HCT116 (cell line): ENCODE measurements around the gene ANKRD60. TPM values are rescaled to one million over a fixed set of nuclear protein-coding genes. Genes with fewer than 3 reads are reported as not detected.
A peak's percentile ranks its signal among the peaks of the same experiment; 100 is the strongest.

ENCODE experiments used
- ATAC-seq: fragments of 200-7000 bp; cut with Tn5 transposase; 2 replicates; pipeline ENCODE4 v1.9.1; 2020; ENCODE audit warnings: mild to moderate bottlenecking, moderate library complexity
- BruUV-seq: library from RNA; stranded (reverse); fragments of 400-500 nt; replicated peaks from 2 replicates; lab custom pipeline; 2021; lab: Mats Ljungman, UMichigan
- CTCF ChIA-PET: fragments of 300-600 bp; sonication (Branson Sonifier 250); formaldehyde crosslinking; loops from one replicate; lab custom pipeline; 2021; ENCODE audit warnings: antibody characterized with exemption; lab: Charles Lee
- POLR2A ChIA-PET: fragments of 300-600, 350-600 bp; sonication (Branson Sonifier 250); formaldehyde crosslinking; loops from one replicate; lab custom pipeline; 2021; ENCODE audit warnings: antibody characterized with exemption; lab: Charles Lee
- RAD21 ChIA-PET, 2 experiments: fragments of 300-600 bp; sonication (Branson Sonifier 250); formaldehyde crosslinking; loops; one replicate each; lab custom pipeline; 2023; ENCODE audit warnings: low total read pairs in 2 of 2; ENCODE audit not compliant: uncharacterized antibody in 2 of 2, unreplicated experiment in 2 of 2, low non-redundant PET in 1 of 2; lab: Charles Lee
- DNase-seq: peaks from one replicate; pipeline ENCODE4 v3.0.0-alpha.2; 2010; ENCODE audit warnings: low read depth, low spot score
- H2AFZ ChIP-seq: fragments of 200-600 bp; shearing (Covaris generic), sonication (generic); 2 replicates; pipeline ENCODE4 v1.6.1; 2017; ENCODE audit warnings: low read depth, mixed run types, mixed read lengths, antibody characterized with exemption, low read length; ENCODE audit not compliant: poor library complexity, severe bottlenecking
- H3K27ac ChIP-seq: 2 replicates; pipeline ENCODE4 v1.5.1; 2012; ENCODE audit warnings: low read depth, low read length
- H3K27me3 ChIP-seq: fragments of 200-600 bp; sonication (generic); 2 replicates; pipeline ENCODE4 v1.6.1; 2016; ENCODE audit warnings: mixed run types, low read length, mixed read lengths; ENCODE audit not compliant: insufficient read depth
- H3K36me3 ChIP-seq, 2 experiments: fragments of 200-500 bp in 1 of 2; fragments of 200-600 bp in 1 of 2; sonication (Bioruptor generic) in 1 of 2; sonication (generic) in 1 of 2; 2 replicates each; pipeline versions ENCODE4 v1.5.1 to v1.6.1; 2014 to 2016; ENCODE audit warnings: low read length in 2 of 2, inconsistent platforms in 1 of 2, mixed read lengths in 1 of 2, mixed run types in 1 of 2; ENCODE audit not compliant: insufficient read depth in 2 of 2, control insufficient read depth in 1 of 2
- H3K4me1 ChIP-seq, 2 experiments: fragments of 200-600 bp in 1 of 2; sonication (generic) in 1 of 2; 2 replicates each; pipeline versions ENCODE4 v1.5.1 to v1.6.1; 2012 to 2017; ENCODE audit warnings: low read length in 2 of 2, inconsistent platforms in 1 of 2, mild to moderate bottlenecking in 1 of 2, mixed read lengths in 1 of 2, mixed run types in 1 of 2, moderate library complexity in 1 of 2; ENCODE audit not compliant: insufficient read depth in 2 of 2, control insufficient read depth in 1 of 2
- H3K4me2 ChIP-seq: fragments of 200-600 bp; sonication (generic); 2 replicates; pipeline ENCODE4 v1.6.1; 2017; ENCODE audit warnings: mixed run types, low read length, mixed read lengths
- H3K4me3 ChIP-seq, 2 experiments: fragments of 200-600 bp in 1 of 2; sonication (generic) in 1 of 2; replicated peaks in 1 of 2; 2 replicates each; pipeline ENCODE4 v1.5.1; 2011 to 2016; ENCODE audit warnings: low read length in 2 of 2, control low read depth in 1 of 2, low read depth in 1 of 2, mild to moderate bottlenecking in 1 of 2, mixed read lengths in 1 of 2, mixed run types in 1 of 2
- H3K79me2 ChIP-seq: fragments of 200-600 bp; sonication (generic); 2 replicates; pipeline ENCODE4 v1.6.1; 2017; ENCODE audit warnings: mild to moderate bottlenecking, mixed run types, low read length, moderate library complexity, mixed read lengths; ENCODE audit not compliant: insufficient read depth
- H3K9ac ChIP-seq: fragments of 200-600 bp; sonication (generic); 2 replicates; pipeline ENCODE4 v1.6.1; 2016; ENCODE audit warnings: low read length, mixed read lengths
- H3K9me2 ChIP-seq: fragments of 200-600 bp; sonication (generic), shearing (Covaris generic); 2 replicates; pipeline ENCODE4 v1.6.1; 2017; ENCODE audit warnings: mixed run types, mild to moderate bottlenecking, moderate library complexity; ENCODE audit not compliant: insufficient read depth
- H3K9me3 ChIP-seq, 2 experiments: fragments of 200-500 bp in 1 of 2; fragments of 200-600 bp in 1 of 2; sonication (Bioruptor generic) in 1 of 2; sonication (generic) in 1 of 2; 2 replicates each; pipeline ENCODE4 v1.6.1; 2014 to 2017; ENCODE audit warnings: low read length in 2 of 2, mixed read lengths in 2 of 2, inconsistent platforms in 1 of 2, low read depth in 1 of 2, mild to moderate bottlenecking in 1 of 2, mixed run types in 1 of 2, moderate library complexity in 1 of 2; ENCODE audit not compliant: control insufficient read depth in 1 of 2, insufficient read depth in 1 of 2
- H4K20me1 ChIP-seq: fragments of 200-600 bp; sonication (generic), shearing (Covaris generic); 2 replicates; pipeline ENCODE4 v1.6.1; 2017; ENCODE audit warnings: mixed run types, mild to moderate bottlenecking, moderate library complexity; ENCODE audit not compliant: insufficient read depth
- EGR1 ChIP-seq: IDR thresholded peaks from 2 replicates; pipeline ENCODE4 v1.6.1; 2012; ENCODE audit warnings: low read depth
- POLR2A ChIP-seq: IDR thresholded peaks from 2 replicates; pipeline ENCODE4 v1.7.0; 2011; ENCODE audit warnings: borderline replicate concordance; ENCODE audit not compliant: insufficient read depth, insufficient read length; ENCODE audit errors: extremely low read depth
- RAD21 ChIP-seq: IDR thresholded peaks from 2 replicates; pipeline ENCODE4 v1.6.1; 2012; ENCODE audit warnings: low read depth, mild to moderate bottlenecking
- intact Hi-C: fragments of 100-400 bp; cut with micrococcal nuclease; formaldehyde crosslinking; loops from 2 replicates; pipeline ENCODE4 v1.10.0; 2022
- total RNA-seq: library from RNA; stranded (reverse); gene quantifications from one replicate; pipeline ENCODE4 v1.2.1, GENCODE V29; 2021; ENCODE audit not compliant: unreplicated experiment
- TF ChIP-seq, protein P1 (sequence below), 3 experiments: fragments of 200-600 bp in 1 of 3; sonication (generic) in 1 of 3; IDR thresholded peaks in 2 of 3; conservative IDR thresholded peaks in 1 of 3; 2 replicates each; pipeline ENCODE4 v1.5.1; 2012 to 2017; ENCODE audit warnings: low read depth in 2 of 3, low read length in 2 of 3, antibody characterized with exemption in 1 of 3, borderline replicate concordance in 1 of 3, control low read depth in 1 of 3, mild to moderate bottlenecking in 1 of 3, mixed read lengths in 1 of 3, mixed run types in 1 of 3, moderate library complexity in 1 of 3; ENCODE audit not compliant: insufficient read depth in 1 of 3
- TF ChIP-seq, protein P2 (sequence below): IDR thresholded peaks from 2 replicates; pipeline ENCODE4 v1.6.1; 2011; ENCODE audit warnings: mild to moderate bottlenecking, low read length, moderate library complexity; ENCODE audit not compliant: insufficient replicate concordance; ENCODE audit errors: extremely low read depth
- TF ChIP-seq, protein P3 (sequence below): IDR thresholded peaks from 2 replicates; pipeline ENCODE4 v1.6.1; 2012

Gene ANKRD60
- total RNA-seq, 1 experiment from 2014 or later = not detected

DNA sequence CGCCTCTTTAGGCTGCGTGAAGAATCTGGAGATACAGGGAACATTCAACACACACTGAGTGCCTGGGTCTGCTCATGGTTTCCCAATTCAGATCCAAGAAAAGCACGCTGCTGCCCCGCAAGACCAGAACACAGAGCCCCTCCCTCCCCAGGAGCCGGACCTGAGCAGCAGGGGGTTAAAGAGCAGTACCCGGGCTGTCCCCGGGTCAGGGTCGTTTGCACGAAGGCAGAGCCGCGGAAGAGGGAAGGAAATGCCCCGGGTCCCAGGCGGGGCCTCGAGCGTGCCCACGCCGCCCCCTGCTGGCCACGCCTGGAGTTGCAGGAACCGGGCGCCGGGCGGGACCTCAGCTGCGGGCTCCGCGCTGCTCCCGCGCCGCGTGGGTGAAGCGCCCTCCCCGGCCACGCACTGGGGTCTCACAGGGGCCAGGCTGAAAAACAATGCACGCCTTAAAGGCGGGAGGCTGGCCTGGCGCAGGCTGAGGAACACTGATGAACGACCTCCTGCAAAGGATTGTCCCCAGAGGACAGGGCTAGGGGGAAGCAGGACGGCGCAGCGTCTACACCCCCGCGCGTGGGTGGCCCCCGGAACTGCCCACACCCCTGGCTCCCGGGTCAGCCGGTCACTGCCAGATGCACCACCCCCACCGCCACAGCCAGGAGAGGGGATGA lies 48.9 kb downstream of the ANKRD60 start:
- no peak for DNase-seq
- Histone ChIP-seq H3K27ac (no peak overlapping the region), H3K4me2 (peak overlapping the region; percentile 78), H4K20me1 (no peaks in the 10 kb centered on the region), H3K9me2 (no peaks in the 10 kb centered on the region), H3K4me3 (peak overlapping the region; percentile 32 to 50), H3K27me3 (no peaks in the 10 kb centered on the region; the same call in 1 of the 2 replicates), H3K79me2 (no peaks in the 10 kb centered on the region), H3K9ac (no peak overlapping the region), H3K4me1 (peaks cover 0 to 11% of the 10 kb centered on the region in 2 experiments; a peak in 2 of 4 replicates), H3K9me3 (no peaks in the 10 kb centered on the region), H3K36me3 (no peaks in the 10 kb centered on the region), H2AFZ (peak overlapping the region; percentile 73)
- POLR2A ChIA-PET = no interaction called here
- intact Hi-C loops = loop anchor here (1.0 to 10.0 kb wide), 3 partner anchors 525 to 585 kb away; no protein-coding TSS in a partner anchor
- TF ChIP-seq EGR1 (peak; percentile 82), RAD21 (peak; percentile 89), POLR2A (no peak)
- TF ChIP-seq, protein P1, sequence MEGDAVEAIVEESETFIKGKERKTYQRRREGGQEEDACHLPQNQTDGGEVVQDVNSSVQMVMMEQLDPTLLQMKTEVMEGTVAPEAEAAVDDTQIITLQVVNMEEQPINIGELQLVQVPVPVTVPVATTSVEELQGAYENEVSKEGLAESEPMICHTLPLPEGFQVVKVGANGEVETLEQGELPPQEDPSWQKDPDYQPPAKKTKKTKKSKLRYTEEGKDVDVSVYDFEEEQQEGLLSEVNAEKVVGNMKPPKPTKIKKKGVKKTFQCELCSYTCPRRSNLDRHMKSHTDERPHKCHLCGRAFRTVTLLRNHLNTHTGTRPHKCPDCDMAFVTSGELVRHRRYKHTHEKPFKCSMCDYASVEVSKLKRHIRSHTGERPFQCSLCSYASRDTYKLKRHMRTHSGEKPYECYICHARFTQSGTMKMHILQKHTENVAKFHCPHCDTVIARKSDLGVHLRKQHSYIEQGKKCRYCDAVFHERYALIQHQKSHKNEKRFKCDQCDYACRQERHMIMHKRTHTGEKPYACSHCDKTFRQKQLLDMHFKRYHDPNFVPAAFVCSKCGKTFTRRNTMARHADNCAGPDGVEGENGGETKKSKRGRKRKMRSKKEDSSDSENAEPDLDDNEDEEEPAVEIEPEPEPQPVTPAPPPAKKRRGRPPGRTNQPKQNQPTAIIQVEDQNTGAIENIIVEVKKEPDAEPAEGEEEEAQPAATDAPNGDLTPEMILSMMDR (IDR thresholded peaks at IDR 0.05 in 2 of 3, conservative IDR thresholded peaks at IDR 0.05 in 1 of 3; ENCODE audit: borderline replicate concordance in 1 of 3, insufficient read depth in 1 of 3, low read depth in 2 of 3, low read length in 2 of 3) = peak; percentile 71 to 93 (median 89); a peak in 5 of 6 replicates
- TF ChIP-seq, protein P2, sequence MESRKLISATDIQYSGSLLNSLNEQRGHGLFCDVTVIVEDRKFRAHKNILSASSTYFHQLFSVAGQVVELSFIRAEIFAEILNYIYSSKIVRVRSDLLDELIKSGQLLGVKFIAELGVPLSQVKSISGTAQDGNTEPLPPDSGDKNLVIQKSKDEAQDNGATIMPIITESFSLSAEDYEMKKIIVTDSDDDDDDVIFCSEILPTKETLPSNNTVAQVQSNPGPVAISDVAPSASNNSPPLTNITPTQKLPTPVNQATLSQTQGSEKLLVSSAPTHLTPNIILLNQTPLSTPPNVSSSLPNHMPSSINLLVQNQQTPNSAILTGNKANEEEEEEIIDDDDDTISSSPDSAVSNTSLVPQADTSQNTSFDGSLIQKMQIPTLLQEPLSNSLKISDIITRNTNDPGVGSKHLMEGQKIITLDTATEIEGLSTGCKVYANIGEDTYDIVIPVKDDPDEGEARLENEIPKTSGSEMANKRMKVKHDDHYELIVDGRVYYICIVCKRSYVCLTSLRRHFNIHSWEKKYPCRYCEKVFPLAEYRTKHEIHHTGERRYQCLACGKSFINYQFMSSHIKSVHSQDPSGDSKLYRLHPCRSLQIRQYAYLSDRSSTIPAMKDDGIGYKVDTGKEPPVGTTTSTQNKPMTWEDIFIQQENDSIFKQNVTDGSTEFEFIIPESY = no peak
- TF ChIP-seq, protein P3, sequence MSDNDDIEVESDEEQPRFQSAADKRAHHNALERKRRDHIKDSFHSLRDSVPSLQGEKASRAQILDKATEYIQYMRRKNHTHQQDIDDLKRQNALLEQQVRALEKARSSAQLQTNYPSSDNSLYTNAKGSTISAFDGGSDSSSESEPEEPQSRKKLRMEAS = 0 out of 2 replicates have a peak, but pooled peaks have one; percentile 28
- ATAC-seq = peak; percentile 94
- RAD21 ChIA-PET = interaction anchor here (1.0 to 1.3 kb wide), 2 partner anchors 557 kb away, joined by 3 read pairs; no protein-coding TSS in a partner anchor
- CTCF ChIA-PET = interaction anchor here (0.6 to 3.7 kb wide), 10 partner anchors 10 to 707 kb away, joined by 3 to 23 read pairs (median 3); no protein-coding TSS in a partner anchor
- BruUV-seq = no TSS peak
